ENCODE measurements around the gene HIF3A. TPM values are rescaled to one million over a fixed set of nuclear protein-coding genes. Genes with fewer than 3 reads are reported as not detected.

Gene HIF3A
- total and polyA plus RNA-seq, 5 donors from 2014 or later, result not detected

Other genes starting within 250 kb of the HIF3A start
- gene IGFL3, start 172.4 kb upstream of the HIF3A start, total RNA-seq, result not detected
- gene IGFL3, start 172.4 kb upstream of the HIF3A start, polyA plus RNA-seq, result not detected
- not detected for gene IGFL2, start 148.8 kb upstream of the HIF3A start, total RNA-seq
- gene IGFL2, start 148.8 kb upstream of the HIF3A start, polyA plus RNA-seq, result under 1 TPM in 3 of 4 donors, not detected in 1; 0.36 to 0.98 (median 0.94) TPM
- not detected for gene IGFL1, start 67.3 kb upstream of the HIF3A start, total RNA-seq
- not detected for gene IGFL1, start 67.3 kb upstream of the HIF3A start, polyA plus RNA-seq
- 34.6 TPM for gene PPP5C, start 50.0 kb downstream of the HIF3A start, total RNA-seq
- gene PPP5C, start 50.0 kb downstream of the HIF3A start, polyA plus RNA-seq, result 10 to 100 TPM; 16.2 to 24.8 (median 18.8) TPM
- not detected for gene CCDC8, start 116.5 kb downstream of the HIF3A start, total RNA-seq
- gene CCDC8, start 116.5 kb downstream of the HIF3A start, polyA plus RNA-seq, result not detected
- not detected for gene PNMA8C, start 131.9 kb downstream of the HIF3A start, total RNA-seq
- gene PNMA8C, start 131.9 kb downstream of the HIF3A start, polyA plus RNA-seq, result not detected
- gene PNMA8A, start 174.5 kb downstream of the HIF3A start, total RNA-seq, result not detected
- gene PNMA8A, start 174.5 kb downstream of the HIF3A start, polyA plus RNA-seq, result under 1 TPM in 1 of 4 donors, not detected in 3; 0.05 TPM
- gene PNMA8B, start 198.8 kb downstream of the HIF3A start, total RNA-seq, result not detected
- under 1 TPM in 3 of 4 donors, not detected in 1; 0.57 to 0.80 (median 0.62) TPM for gene PNMA8B, start 198.8 kb downstream of the HIF3A start, polyA plus RNA-seq

Data from CD4-positive, CD25-positive, alpha-beta regulatory T cell (primary cell).